ENCODE data around the gene FDXR.

Gene FDXR

GRCh38 chr17:74856112-74856511 is 16.7 kb downstream of the FDXR start:
- DNase-seq, result no peak

DNA sequence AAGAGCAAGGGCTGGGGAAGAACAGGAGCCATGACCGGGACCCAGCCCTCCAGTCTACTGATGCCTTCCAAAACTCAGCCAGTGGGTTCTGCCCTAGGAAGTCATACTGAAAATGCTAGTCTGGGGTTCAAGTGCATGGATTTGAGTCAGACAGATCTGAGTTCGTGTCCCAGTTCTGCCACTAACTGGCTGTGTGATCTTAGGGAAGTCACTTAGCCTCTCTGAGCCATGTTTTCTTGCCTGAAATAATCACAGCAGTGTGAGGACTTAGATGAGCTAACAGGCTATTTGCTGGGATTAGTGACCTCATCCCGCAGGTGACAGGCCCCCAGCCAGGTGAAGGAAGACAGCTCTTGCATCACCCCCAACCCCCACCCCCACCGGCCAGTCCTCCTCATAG is 17.5 kb downstream of the FDXR start:
- no peak for DNase-seq

DNA sequence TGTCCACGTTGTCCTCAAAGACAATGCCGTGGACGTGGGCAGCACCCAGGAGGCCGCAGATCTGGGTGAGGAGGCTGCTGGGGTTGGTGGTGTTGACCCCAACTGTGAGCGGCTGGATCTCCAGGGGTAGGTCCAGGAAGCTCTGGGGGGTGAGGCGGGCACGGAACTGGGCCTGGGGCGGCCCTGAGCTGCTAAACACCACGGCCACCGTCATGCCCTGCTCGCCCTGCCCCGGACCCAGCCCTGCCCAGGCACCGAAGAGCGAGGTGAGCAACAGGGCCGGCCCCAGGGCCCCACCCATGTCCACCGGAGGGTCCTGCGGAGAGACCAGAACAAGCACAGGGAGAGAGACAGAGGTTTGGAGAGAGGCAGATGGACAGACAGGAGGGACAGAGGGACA is 18.0 kb downstream of the FDXR start:
- no peak for DNase-seq

GRCh38 chr17:74853669-74854068 is 19.1 kb downstream of the FDXR start:
- DNase-seq, result no peak

- DNase-seq, result no peak
These were observed 19.8 kb downstream of the FDXR start for GRCh38 chr17:74853048-74853397.

GRCh38 chr17:74852237-74853047 is 20.4 kb downstream of the FDXR start:
- no peak for DNase-seq

- no peak for DNase-seq
These were observed 21.1 kb downstream of the FDXR start for GRCh38 chr17:74851612-74852236.

GRCh38 chr17:74850914-74851313 is 21.9 kb downstream of the FDXR start:
- no peak for DNase-seq

DNA sequence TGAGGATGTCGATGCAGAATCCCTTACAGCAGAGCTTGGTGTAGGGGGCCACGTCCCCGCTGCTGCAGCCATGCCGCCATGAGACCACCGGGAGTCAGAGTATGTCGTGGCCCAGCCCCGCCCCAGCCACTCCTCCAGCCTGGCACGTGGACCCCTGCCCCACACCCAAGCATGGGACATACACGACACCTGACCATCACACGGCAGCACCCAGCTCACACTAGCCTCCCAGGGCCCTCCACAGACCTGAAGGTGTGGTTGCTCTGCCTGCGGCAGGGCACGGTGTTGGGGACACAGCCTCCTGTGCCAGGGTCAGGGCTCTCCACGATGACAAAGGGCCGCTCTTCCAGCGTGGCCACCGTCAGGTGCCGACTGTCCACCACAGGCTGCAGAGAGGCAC is 22.5 kb downstream of the FDXR start:
- no peak for DNase-seq

DNA sequence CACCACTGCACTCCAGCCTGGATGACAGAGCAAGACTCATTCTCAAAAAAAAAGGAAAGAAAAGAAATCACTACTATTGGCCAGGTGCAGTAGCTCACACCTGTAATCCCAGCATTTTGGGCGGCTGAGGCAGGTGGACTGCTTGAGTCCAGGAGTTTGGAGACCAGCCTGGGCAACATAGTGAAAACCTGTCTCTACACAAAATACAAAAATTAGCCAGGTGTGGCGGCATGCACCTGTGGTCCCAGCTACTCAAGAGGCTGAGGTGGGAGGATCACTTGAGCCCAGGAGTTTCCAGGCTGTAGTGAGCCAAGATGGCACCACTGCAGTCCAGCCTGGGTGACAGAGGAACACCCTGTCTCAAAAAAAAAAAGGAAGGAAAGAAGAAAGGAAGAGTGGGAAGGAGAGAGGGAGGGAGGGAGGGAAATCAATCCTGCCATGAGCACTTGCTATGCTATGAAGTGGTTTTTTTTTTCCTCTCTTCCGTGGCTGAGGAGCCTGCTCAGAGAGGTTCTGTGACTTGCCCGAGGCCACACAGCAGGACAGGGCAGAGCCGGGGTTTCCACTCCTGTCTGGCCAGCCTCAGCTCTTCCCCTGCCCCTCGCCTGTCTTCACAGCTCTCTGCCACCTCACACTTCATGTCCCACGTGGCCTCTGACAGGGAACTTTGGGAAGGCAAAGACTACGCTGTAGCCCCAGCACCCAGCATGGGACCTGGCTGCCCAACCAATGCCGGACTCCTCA is 24.0 kb downstream of the FDXR start:
- no peak for DNase-seq

DNA sequence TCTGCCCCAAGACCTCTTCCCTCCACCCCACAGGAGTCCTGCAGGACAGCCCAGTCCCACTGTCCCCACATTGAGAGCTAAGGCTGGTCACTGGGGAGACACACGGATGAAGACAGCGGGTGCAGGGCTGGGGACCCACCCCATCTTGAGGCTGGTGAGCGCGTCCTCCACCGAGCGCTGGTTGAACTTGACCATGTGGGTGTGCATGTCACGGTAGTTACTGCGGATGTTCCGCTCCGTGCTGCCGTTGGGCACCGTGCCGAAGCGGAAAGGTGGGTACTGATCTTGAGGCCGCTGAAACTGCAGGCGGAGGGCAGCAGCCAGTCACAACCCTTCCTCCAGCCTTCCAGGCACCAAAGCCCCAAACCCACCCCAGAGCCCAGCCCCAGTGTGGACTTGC is 26.2 kb downstream of the FDXR start:
- DNase-seq, result no peak

DNA sequence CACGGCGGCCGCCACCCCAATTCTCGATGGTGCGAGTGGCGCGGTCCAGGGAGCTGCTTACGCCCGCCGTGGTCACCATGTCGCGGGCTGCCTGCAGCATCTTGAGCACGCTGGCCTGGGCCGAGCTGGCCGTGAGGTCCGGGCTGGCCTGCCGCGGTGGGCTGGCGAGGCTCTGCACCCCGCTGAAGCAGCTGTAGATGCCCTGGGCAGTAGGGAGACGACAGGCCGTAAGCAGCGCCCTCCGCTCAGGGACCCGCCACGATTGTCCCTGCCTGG is 29.5 kb downstream of the FDXR start:
- no peak for DNase-seq

DNA sequence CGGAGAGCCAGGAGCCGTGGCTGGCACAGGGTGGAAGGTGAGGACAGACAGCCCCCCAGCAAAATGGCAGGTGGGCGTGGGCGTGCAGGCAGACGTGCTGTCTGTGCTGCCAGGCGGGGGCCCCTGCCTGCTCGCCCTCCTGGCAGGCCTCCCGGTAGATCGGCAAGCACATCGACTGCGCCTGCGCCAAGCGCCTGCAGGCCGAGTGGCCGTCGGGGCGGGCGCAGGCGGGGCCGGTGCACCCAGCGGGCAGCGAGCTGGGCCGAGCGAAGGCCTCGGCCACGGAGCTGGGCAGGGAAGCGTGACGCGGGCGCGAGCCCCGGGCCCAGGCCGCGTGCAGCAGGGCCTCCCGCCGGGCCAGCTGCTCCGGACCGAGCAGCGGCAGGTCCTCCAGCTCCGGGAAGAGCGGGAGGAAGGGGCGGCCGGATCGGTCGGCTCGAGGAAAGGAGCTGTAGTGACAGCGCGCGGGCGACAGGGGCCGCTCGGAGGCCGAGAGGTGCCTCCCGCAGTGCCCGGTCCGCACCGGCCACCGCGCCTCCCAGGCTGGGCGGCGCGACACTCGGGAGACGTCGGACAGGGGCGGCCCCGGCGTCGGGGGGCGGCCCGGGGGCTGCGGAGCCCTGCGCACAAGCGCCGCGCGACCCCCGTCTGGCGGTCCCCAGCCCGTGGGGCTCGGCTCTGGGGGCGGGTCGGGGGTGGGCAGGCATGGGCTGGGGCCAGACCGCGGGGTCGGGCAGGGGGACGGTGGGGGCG is 30.0 kb downstream of the FDXR start:
- DNase-seq, result peak; percentile 88

- no peak for DNase-seq
These were observed 30.6 kb downstream of the FDXR start for GRCh38 chr17:74842146-74842598.

- peak; percentile 81 for DNase-seq
These were observed 31.7 kb downstream of the FDXR start for GRCh38 chr17:74840989-74841666.

GRCh38 chr17:74839990-74840852 is 32.6 kb downstream of the FDXR start:
- DNase-seq, result peak; percentile 78

- no peak for DNase-seq
These were observed 34.5 kb downstream of the FDXR start for GRCh38 chr17:74838274-74838673.

DNA sequence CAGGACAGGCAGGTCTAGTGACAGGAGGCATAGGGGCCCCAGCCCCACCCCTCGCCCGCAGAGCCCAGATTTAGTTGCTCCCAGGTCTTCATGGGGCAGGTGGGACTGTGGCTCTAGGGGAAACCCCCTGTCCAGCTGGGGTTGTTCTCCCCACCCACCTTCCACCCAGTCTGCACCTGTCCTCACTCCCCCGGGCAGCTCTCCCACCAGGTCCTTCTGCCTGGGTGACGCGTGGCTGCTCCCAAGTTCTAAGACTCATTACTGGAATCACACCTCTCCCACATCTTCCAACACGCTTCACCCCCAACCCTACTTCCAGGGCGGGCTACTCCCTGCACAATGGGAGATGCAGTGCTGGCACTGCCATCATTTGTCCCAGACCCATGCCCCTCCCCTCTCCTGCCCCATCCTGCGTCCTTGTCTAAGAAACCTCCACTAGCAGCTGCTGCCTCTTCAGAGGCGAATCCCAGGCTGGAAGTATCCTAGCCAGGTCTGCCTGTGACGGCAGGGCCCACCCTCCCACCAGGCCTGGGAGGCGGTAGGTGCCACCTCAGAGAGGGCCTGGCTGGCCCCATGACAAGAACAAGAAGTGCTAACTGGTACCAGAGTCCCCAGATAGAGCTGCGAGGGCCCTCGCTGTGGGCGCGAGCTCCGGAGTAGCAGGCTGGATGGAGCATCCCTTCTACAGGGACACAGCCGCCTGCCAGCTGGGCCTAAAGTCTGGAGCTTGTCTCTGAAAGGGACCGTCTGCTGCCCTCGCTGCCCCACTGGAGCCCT is 35.9 kb downstream of the FDXR start:
- no peak for DNase-seq

GRCh38 chr17:74836191-74836590 is 36.6 kb downstream of the FDXR start:
- DNase-seq, result no peak

DNA sequence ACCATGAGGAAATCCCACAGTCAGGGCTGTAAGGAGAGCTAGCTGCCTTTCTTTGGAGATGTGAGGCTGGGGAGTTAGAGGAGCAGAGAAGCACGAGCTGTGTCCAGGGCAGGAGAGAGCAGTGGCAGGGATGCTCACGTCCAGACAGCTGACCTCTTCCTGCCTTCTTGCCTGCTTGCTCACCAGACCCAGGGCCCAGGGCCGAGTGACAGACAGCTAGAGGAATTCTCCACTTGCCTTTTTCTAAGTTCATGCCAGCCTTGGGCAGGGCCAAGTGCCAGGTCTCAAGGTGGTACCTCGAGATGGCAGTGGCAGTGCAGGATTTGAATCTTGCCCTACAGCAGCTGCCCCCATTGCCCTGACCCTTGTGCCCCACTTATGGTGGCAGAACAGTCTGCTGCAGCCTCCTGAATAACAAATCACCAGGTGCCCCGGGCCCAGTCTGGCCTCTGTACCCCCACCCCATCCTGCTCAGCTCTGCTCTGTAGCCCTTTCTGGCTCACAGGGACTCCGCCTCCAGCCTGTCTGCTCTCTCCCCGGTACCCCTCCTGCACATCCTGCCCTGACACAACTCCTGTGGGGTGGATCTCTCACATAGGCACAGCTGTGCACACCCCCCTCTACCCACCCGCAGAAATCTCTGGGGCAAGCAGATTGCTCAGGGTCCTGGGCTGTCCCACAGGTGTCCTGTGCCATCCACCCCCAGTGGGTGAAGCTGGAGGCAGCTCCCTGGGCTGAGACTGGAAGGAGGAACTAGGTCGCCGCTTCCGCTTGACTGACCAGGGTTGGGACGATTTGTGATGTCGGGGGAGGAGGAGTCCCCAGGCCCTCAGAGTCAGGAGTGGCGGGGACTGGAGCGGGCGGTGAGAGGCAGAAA is 39.1 kb downstream of the FDXR start:
- DNase-seq, result no peak

Data from left hindlimb (tissue), 1 donor.